A549 (cell line): ENCODE results near the gene HOXA4. TPM values are rescaled to one million over a fixed set of nuclear protein-coding genes. Genes with fewer than 3 reads are reported as not detected.

ENCODE experiments used
- ATAC-seq, 2 experiments: fragments of 200-7000 bp in 1 of 2; fragments of >200 bp in 1 of 2; cut with Nextera tagmentation in 1 of 2; cut with Tn5 transposase in 1 of 2; 3 replicates each; pipeline versions ENCODE4 v1.8.0 to v1.9.1; 2018 to 2020; ENCODE audit warnings: mild to moderate bottlenecking in 1 of 2, moderate library complexity in 1 of 2
- CTCF ChIA-PET: fragments of 300-600 bp; sonication (Branson Sonifier 250); formaldehyde crosslinking; extraction: SDS; loops from one replicate; lab custom pipeline; 2021; ENCODE audit warnings: antibody characterized with exemption, inconsistent platforms; lab: Yijun Ruan, JAX
- POLR2A ChIA-PET: fragments of 350-600 bp; formaldehyde crosslinking; extraction: SDS; loops from one replicate; lab custom pipeline; 2021; ENCODE audit warnings: antibody characterized with exemption, inconsistent platforms; lab: Yijun Ruan, JAX
- DNase-seq, 2 experiments: peaks; one replicate each; pipeline versions ENCODE4 v3.0.0 to v3.0.0-alpha.2; 2011 to 2016; ENCODE audit warnings: low read depth in 1 of 2, low spot score in 1 of 2
- FAIRE-seq: peaks from 2 replicates; lab custom pipeline; 2011; peaks lifted over from hg19 to GRCh38; lab: Jason Lieb, UNC
- H3K27ac ChIP-seq, 2 experiments: fragments of >200 bp; sonication (Bioruptor Twin); formaldehyde crosslinking; 3 replicates each; pipeline ENCODE4 v1.5.1; 2016 to 2017
- H3K4me1 ChIP-seq: fragments of >200 bp; sonication (Bioruptor Twin); formaldehyde crosslinking; 3 replicates; pipeline ENCODE4 v1.6.1; 2016
- H3K4me2 ChIP-seq: fragments of >200 bp; sonication (Bioruptor Twin); formaldehyde crosslinking; 3 replicates; pipeline ENCODE4 v1.6.1; 2016
- H3K4me3 ChIP-seq: fragments of >200 bp; sonication (Bioruptor Twin); formaldehyde crosslinking; 3 replicates; pipeline ENCODE4 v1.5.1; 2016
- H3K9me3 ChIP-seq: fragments of >200 bp; sonication (Bioruptor Twin); formaldehyde crosslinking; 3 replicates; pipeline ENCODE4 v1.6.1; 2016
- BCL3 ChIP-seq: fragments of >200 bp; sonication (Bioruptor Twin); formaldehyde crosslinking; IDR thresholded peaks from 3 replicates; pipeline ENCODE4 v1.6.1; 2016
- CBX2 ChIP-seq: fragments of 200-600 bp; sonication (generic); IDR thresholded peaks from 2 replicates; pipeline ENCODE4 v1.6.1; 2016; ENCODE audit warnings: low read depth, mild to moderate bottlenecking, borderline replicate concordance
- CEBPB ChIP-seq, 2 experiments: fragments of >200 bp in 1 of 2; sonication (Bioruptor Twin) in 1 of 2; formaldehyde crosslinking in 1 of 2; IDR thresholded peaks; 2 replicates each; pipeline ENCODE4 v1.6.1; 2012 to 2016
- CHD4 ChIP-seq: fragments of 200-600 bp; sonication (generic); IDR thresholded peaks from 2 replicates; pipeline ENCODE4 v1.6.1; 2016; ENCODE audit warnings: antibody characterized with exemption, mild to moderate bottlenecking, borderline replicate concordance
- EP300 ChIP-seq, 2 experiments: fragments of >200 bp; sonication (Bioruptor Twin); formaldehyde crosslinking; IDR thresholded peaks; 2 replicates in 1 of 2; 3 replicates in 1 of 2; pipeline ENCODE4 v1.6.1; 2016 to 2017
- FOSB ChIP-seq: fragments of 250-450 bp; sonication (Bioruptor Pico); IDR thresholded peaks from 2 replicates; pipeline ENCODE4 v1.5.0; 2020; ENCODE audit warnings: mild to moderate bottlenecking, moderate library complexity
- FOSL2 ChIP-seq, 2 experiments: fragments of 450-650 bp in 1 of 2; fragments of >200 bp in 1 of 2; sonication (Bioruptor Twin) in 1 of 2; formaldehyde crosslinking; IDR thresholded peaks; 2 replicates each; pipeline versions ENCODE4 v1.5.0 to v1.6.1; 2016 to 2020; ENCODE audit warnings: mild to moderate bottlenecking in 1 of 2, moderate library complexity in 1 of 2
- HDAC2 ChIP-seq: fragments of 200-600 bp; sonication (generic); IDR thresholded peaks from 2 replicates; pipeline ENCODE4 v1.6.1; 2016
- HOXB5 ChIP-seq: fragments of 250-450 bp; sonication (Bioruptor Pico); IDR thresholded peaks from 2 replicates; pipeline ENCODE4 v1.5.0; 2020; ENCODE audit warnings: mild to moderate bottlenecking, moderate library complexity
- JUNB ChIP-seq: fragments of >200 bp; sonication (Bioruptor Twin); formaldehyde crosslinking; IDR thresholded peaks from 2 replicates; pipeline ENCODE4 v1.6.1; 2016
- KDM1A ChIP-seq: fragments of 200-600 bp; sonication (generic); IDR thresholded peaks from 2 replicates; pipeline ENCODE4 v1.6.1; 2016; ENCODE audit warnings: low read depth, mild to moderate bottlenecking
- MAX ChIP-seq: IDR thresholded peaks from 2 replicates; pipeline ENCODE4 v1.6.1; 2012
- MYC ChIP-seq: IDR thresholded peaks from 2 replicates; pipeline ENCODE4 v1.6.1; 2012; ENCODE audit warnings: mild to moderate bottlenecking, inconsistent platforms, low read length, improper control_type of control experiment, borderline replicate concordance
- NR3C1 ChIP-seq: fragments of >200 bp; sonication (Bioruptor Twin); formaldehyde crosslinking; IDR thresholded peaks from 3 replicates; pipeline ENCODE4 v1.6.1; 2017
- PBX3 ChIP-seq: IDR thresholded peaks from 2 replicates; pipeline ENCODE4 v1.6.1; 2012
- PHF8 ChIP-seq: fragments of 200-600 bp; sonication (generic); IDR thresholded peaks from 2 replicates; pipeline ENCODE4 v1.6.1; 2016; ENCODE audit warnings: low read depth, mild to moderate bottlenecking, antibody characterized with exemption, moderate library complexity, borderline replicate concordance
- RAD21 ChIP-seq, 2 experiments: fragments of >200 bp in 1 of 2; sonication (Bioruptor Twin) in 1 of 2; formaldehyde crosslinking in 1 of 2; IDR thresholded peaks in 1 of 2; conservative IDR thresholded peaks in 1 of 2; 2 replicates in 1 of 2; 3 replicates in 1 of 2; pipeline ENCODE4 v1.6.1; 2012 to 2018; ENCODE audit warnings: inconsistent platforms in 1 of 2
- RNF2 ChIP-seq: fragments of 200-600 bp; sonication (generic); IDR thresholded peaks from 2 replicates; pipeline ENCODE4 v1.6.1; 2016; ENCODE audit warnings: low read depth, mild to moderate bottlenecking, antibody characterized with exemption, moderate library complexity, borderline replicate concordance
- TP53 ChIP-seq: fragments of 250-450 bp; sonication (Bioruptor Pico); IDR thresholded peaks from 2 replicates; pipeline ENCODE4 v1.5.0; 2021; ENCODE audit warnings: mild to moderate bottlenecking, moderate library complexity
- USF2 ChIP-seq: fragments of 450-650 bp; IDR thresholded peaks from 2 replicates; pipeline ENCODE4 v1.6.1; 2014; ENCODE audit warnings: antibody characterized with exemption
- ZC3H11A ChIP-seq: fragments of 450-650 bp; IDR thresholded peaks from 2 replicates; pipeline ENCODE4 v1.6.1; 2014; ENCODE audit warnings: antibody characterized with exemption, mild to moderate bottlenecking
- ZNF302 ChIP-seq: fragments of 250-450 bp; sonication (Bioruptor Pico); IDR thresholded peaks from 2 replicates; pipeline ENCODE4 v1.9.0; 2021; ENCODE audit warnings: inconsistent platforms, mild to moderate bottlenecking, moderate library complexity
- WGBS: methylation state at CpG from one replicate; pipeline ENCODE4 v1.1.6; 2017; ENCODE audit errors: missing lambda C conversion rate; 5-methylcytosine and 5-hydroxymethylcytosine counted together
- polyA plus RNA-seq, 4 experiments: library from polyadenylated mRNA; depleted of rRNA in 3 of 4; stranded (reverse); fragments of >200 nt; fragmentation: RNase III in 1 of 4; extraction: RNeasy Plus Mini Kit Qiagen cat#74134 plus additional on column Dnase treatment in 1 of 4; gene quantifications; 2 replicates in 3 of 4; 3 replicates in 1 of 4; pipeline ENCODE4 v1.2.3, GENCODE V29; 2011 to 2017

The HOXA4 gene
- polyA plus RNA-seq, 2 of the 4 experiments (the other 2 are of a cell fraction): 2.1 to 2.6 TPM

GRCh38 chr7:27123477-27124053, 7.0 kb downstream of the HOXA4 start:
- POLR2A ChIA-PET: interaction anchor here (0.9 to 1.9 kb wide), 4 partner anchors 7 to 259 kb away, joined by 3 to 9 read pairs (median 6); partner anchors contain the start of genes HOXA4 and SKAP2
- Histone ChIP-seq H3K27ac (peak overlapping the region; percentile 89 to 90; a peak in 5 of 6 replicates), H3K4me1 (peaks cover 37% of the 10 kb centered on the region), H3K9me3 (no peaks in the 10 kb centered on the region), H3K4me2 (peak overlapping the region; percentile 85), H3K4me3 (peak overlapping the region; percentile 57)
- no peak for FAIRE-seq
- TF ChIP-seq HOXB5 (CRISPR knock-in tag): no peak
- TF ChIP-seq HDAC2: no peak
- no peak for TF ChIP-seq ZNF302
- no peak for TF ChIP-seq CBX2
- no peak for TF ChIP-seq JUNB
- no peak for TF ChIP-seq EP300 (IDR thresholded peaks at IDR 0.05)
- TF ChIP-seq TP53 (CRISPR knock-in tag): no peak
- no peak for TF ChIP-seq PBX3
- no peak for ATAC-seq
- CTCF ChIA-PET: interaction anchor here (0.6 to 2.6 kb wide), 3 partner anchors 9 to 246 kb away, joined by 3 to 6 read pairs (median 3); partner anchors contain the start of gene HOXA5
- DNase-seq: no peak
- WGBS: 96% methylated on average over 26 of the region's 26 CpGs

- ChIA-PET POLR2A (interaction anchor here (0.8 to 1.9 kb wide), 5 partner anchors 8 to 259 kb away, joined by 3 to 9 read pairs (median 5); partner anchors contain the start of genes HOXA4, HOXA5 and SKAP2), CTCF (interaction anchor here (0.5 to 2.6 kb wide), 4 partner anchors 9 to 462 kb away, joined by 3 to 6 read pairs (median 3); partner anchors contain the start of gene HOXA5)
- FAIRE-seq (no peak), DNase-seq (no peak), ATAC-seq (peak; percentile 27 to 37; a peak in 3 of 6 replicates)
- H3K9me3 ChIP-seq: no peaks in the 10 kb centered on the region
- TF ChIP-seq JUNB (no peak), NR3C1 (no peak), ZC3H11A (no peak), CEBPB (IDR thresholded peaks at IDR 0.05) (peak; percentile 65 to 90; a peak in 3 of 4 replicates), RAD21 (conservative IDR thresholded peaks at IDR 0.05 in 1 of 2, IDR thresholded peaks at IDR 0.05 in 1 of 2) (no peak), FOSL2 (IDR thresholded peaks at IDR 0.05) (no peak), FOSL2 (CRISPR knock-in tag; IDR thresholded peaks at IDR 0.05) (no peak)
- H3K4me1 ChIP-seq: peaks cover 42% of the 10 kb centered on the region
- H3K27ac ChIP-seq: peak overlapping the region; percentile 89 to 90
- WGBS: 54% methylated on average over 14 of the region's 14 CpGs
- peak overlapping the region; percentile 85 for H3K4me2 ChIP-seq
- H3K4me3 ChIP-seq: peak overlapping the region; percentile 57
Observed at GRCh38 chr7:27123007-27123476, 7.5 kb downstream of the HOXA4 start.

- ATAC-seq (peak; percentile 63 to 69), DNase-seq (peak; percentile 55 to 69), FAIRE-seq (no peak)
- Histone ChIP-seq H3K9me3 (no peaks in the 10 kb centered on the region), H3K4me2 (peak overlapping the region; percentile 85), H3K4me3 (peak overlapping the region; percentile 57), H3K27ac (peak overlapping the region; percentile 89 to 90), H3K4me1 (peaks cover 49% of the 10 kb centered on the region)
- WGBS: 3% methylated on average over 39 of the region's 42 CpGs
- CTCF ChIA-PET: interaction anchor here (0.5 to 2.6 kb wide), 7 partner anchors 8 to 461 kb away, joined by 3 to 6 read pairs (median 4); partner anchors contain the start of genes HOXA4 and HOXA5
- POLR2A ChIA-PET: interaction anchor here (0.8 to 1.9 kb wide), 7 partner anchors 8 to 258 kb away, joined by 3 to 9 read pairs (median 5); partner anchors contain the start of genes HOXA4, HOXA5 and SKAP2
- TF ChIP-seq RNF2 (no peak), KDM1A (no peak), FOSL2 (IDR thresholded peaks at IDR 0.05) (no peak), FOSL2 (CRISPR knock-in tag; IDR thresholded peaks at IDR 0.05) (no peak), JUNB (no peak), FOSB (CRISPR knock-in tag) (no peak), CHD4 (no peak), MYC (no peak), MAX (peak; percentile 68), PBX3 (no peak), RAD21 (conservative IDR thresholded peaks at IDR 0.05 in 1 of 2, IDR thresholded peaks at IDR 0.05 in 1 of 2) (0 out of 5 replicates have a peak, but pooled peaks of 1 of the 2 experiments have one; percentile 11), BCL3 (no peak), PHF8 (peak; percentile 30; the same call in 1 of the 2 replicates), CBX2 (no peak), USF2 (no peak)
Observed at GRCh38 chr7:27122077-27122910, 8.3 kb downstream of the HOXA4 start.
